CD4-positive, alpha-beta T cell (primary cell): ENCODE results near the gene NRG4. TPM values are rescaled to one million over a fixed set of nuclear protein-coding genes. Genes with fewer than 3 reads are reported as not detected.

Experiments used
- ATAC-seq: fragments of 200-7000 bp; cut with Tn5 transposase; one replicate; pipeline ENCODE4 v1.10.0; 2022; ENCODE audit warnings: mild to moderate bottlenecking; ENCODE audit not compliant: poor library complexity
- CTCF ChIA-PET: fragments of 350-600 bp; sonication (Branson Sonifier 250); formaldehyde crosslinking; loops from one replicate; lab custom pipeline; 2021; ENCODE audit warnings: antibody characterized with exemption, inconsistent platforms; lab: Charles Lee
- POLR2A ChIA-PET: fragments of 350-600 bp; sonication (Branson Sonifier 250); formaldehyde crosslinking; loops from one replicate; lab custom pipeline; 2021; ENCODE audit warnings: antibody characterized with exemption, inconsistent platforms; lab: Charles Lee
- DNase-seq, 14 experiments: peaks; one replicate each; pipeline ENCODE4 v3.0.0-alpha.2; 2013 to 2020; ENCODE audit warnings: mixed read lengths in 2 of 14
- H3K27ac ChIP-seq, 2 donors: one replicate each; pipeline versions ENCODE4 v1.5.1 to v1.7.0; 2013; ENCODE audit warnings: low read length in 2 of 2, low read depth in 1 of 2, mild to moderate bottlenecking in 1 of 2
- H3K27me3 ChIP-seq, 2 experiments: 1 replicate in 1 of 2; 2 replicates in 1 of 2; pipeline versions ENCODE4 v1.6.1 to v1.7.0; 2013; ENCODE audit warnings: low read length in 2 of 2, control low read depth in 1 of 2, mild to moderate bottlenecking in 1 of 2, moderate library complexity in 1 of 2; ENCODE audit not compliant: insufficient read depth in 2 of 2, control insufficient read depth in 1 of 2
- H3K36me3 ChIP-seq: one replicate; pipeline ENCODE4 v1.6.1; 2013; ENCODE audit warnings: low read length, control low read depth; ENCODE audit not compliant: insufficient read depth
- H3K4me1 ChIP-seq: one replicate; pipeline ENCODE4 v1.6.1; 2013; ENCODE audit warnings: low read length, control low read depth; ENCODE audit not compliant: insufficient read depth
- H3K4me3 ChIP-seq: one replicate; pipeline ENCODE4 v1.5.1; 2013; ENCODE audit warnings: mild to moderate bottlenecking, low read length, moderate library complexity
- H3K9me3 ChIP-seq, 2 experiments: 1 replicate in 1 of 2; 2 replicates in 1 of 2; pipeline versions ENCODE4 v1.6.1 to v1.7.0; 2013; ENCODE audit warnings: low read length in 2 of 2, mild to moderate bottlenecking in 2 of 2, control low read depth in 1 of 2, moderate library complexity in 1 of 2; ENCODE audit not compliant: control insufficient read depth in 1 of 2, insufficient read depth in 1 of 2
- H3K27ac Mint-ChIP-seq: one replicate; pipeline ENCODE4 v1.8.0; 2020; ENCODE audit warnings: mixed read lengths
- H3K27me3 Mint-ChIP-seq: one replicate; pipeline ENCODE4 v1.8.0; 2021; ENCODE audit warnings: mixed read lengths
- H3K36me3 Mint-ChIP-seq: one replicate; pipeline ENCODE4 v1.8.0; 2021; ENCODE audit warnings: low read depth, mixed read lengths
- H3K4me1 Mint-ChIP-seq: one replicate; pipeline ENCODE4 v1.8.0; 2021; ENCODE audit warnings: low read depth, mixed read lengths
- H3K4me3 Mint-ChIP-seq: one replicate; pipeline ENCODE4 v1.8.0; 2020; ENCODE audit warnings: mild to moderate bottlenecking, mixed read lengths
- H3K9me3 Mint-ChIP-seq: one replicate; pipeline ENCODE4 v1.8.0; 2020; ENCODE audit warnings: mixed read lengths
- intact Hi-C, 2 experiments: fragments of 100-400 bp; cut with DNase I in 1 of 2; cut with micrococcal nuclease in 1 of 2; formaldehyde crosslinking; loops; one replicate each; pipeline versions ENCODE4 v1.15.1 to v1.9.0; 2023 to 2025; cut with DNase I, micrococcal nuclease
- total RNA-seq, 174 experiments: library from RNA in 2 of 174; stranded (reverse) in 2 of 174; gene quantifications; one replicate each; pipeline ENCODE4 v1.2.3 and lab custom pipeline; 2021 to 2026
- TF ChIP-seq, protein P1 (sequence below): fragments of 200-600 bp; IDR thresholded peaks from one replicate; pipeline ENCODE4 v1.8.0; 2022; ENCODE audit warnings: antibody characterized with exemption, mild to moderate bottlenecking

NRG4 gene
- total RNA-seq, 2 experiments from 2014 or later: not detected

DNA sequence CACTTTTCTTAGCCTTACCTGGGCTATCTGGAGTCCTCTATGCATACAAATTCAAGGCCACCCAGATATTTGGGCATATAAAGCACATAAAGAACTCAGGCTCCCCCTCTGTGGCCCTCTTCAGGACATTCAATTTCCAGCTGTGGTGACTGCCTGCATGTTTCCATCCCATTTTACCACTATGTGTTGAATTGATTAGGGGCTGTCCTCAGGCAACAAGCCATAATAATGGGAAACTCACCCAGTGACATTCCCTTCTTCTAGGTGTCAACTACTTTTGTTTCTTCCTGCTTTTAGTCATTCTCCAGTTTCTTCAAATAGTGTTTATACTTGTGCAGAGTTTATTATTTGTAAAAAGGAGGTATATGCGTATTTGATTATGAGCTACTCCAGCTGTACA, 18.0 kb downstream of the NRG4 start:
- no peak overlapping the region for H3K4me3 Mint-ChIP-seq
- no peak overlapping the region for H3K4me3 ChIP-seq
- H3K27ac Mint-ChIP-seq: no peak overlapping the region
- CTCF ChIA-PET: no interaction called here
- H3K36me3 Mint-ChIP-seq: peaks cover 5% of the 10 kb centered on the region
- DNase-seq (no peak), ATAC-seq (no peak)
- TF ChIP-seq, protein P1, sequence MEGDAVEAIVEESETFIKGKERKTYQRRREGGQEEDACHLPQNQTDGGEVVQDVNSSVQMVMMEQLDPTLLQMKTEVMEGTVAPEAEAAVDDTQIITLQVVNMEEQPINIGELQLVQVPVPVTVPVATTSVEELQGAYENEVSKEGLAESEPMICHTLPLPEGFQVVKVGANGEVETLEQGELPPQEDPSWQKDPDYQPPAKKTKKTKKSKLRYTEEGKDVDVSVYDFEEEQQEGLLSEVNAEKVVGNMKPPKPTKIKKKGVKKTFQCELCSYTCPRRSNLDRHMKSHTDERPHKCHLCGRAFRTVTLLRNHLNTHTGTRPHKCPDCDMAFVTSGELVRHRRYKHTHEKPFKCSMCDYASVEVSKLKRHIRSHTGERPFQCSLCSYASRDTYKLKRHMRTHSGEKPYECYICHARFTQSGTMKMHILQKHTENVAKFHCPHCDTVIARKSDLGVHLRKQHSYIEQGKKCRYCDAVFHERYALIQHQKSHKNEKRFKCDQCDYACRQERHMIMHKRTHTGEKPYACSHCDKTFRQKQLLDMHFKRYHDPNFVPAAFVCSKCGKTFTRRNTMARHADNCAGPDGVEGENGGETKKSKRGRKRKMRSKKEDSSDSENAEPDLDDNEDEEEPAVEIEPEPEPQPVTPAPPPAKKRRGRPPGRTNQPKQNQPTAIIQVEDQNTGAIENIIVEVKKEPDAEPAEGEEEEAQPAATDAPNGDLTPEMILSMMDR: no peak
- intact Hi-C loops: no loop called here
- H3K36me3 ChIP-seq: no peaks in the 10 kb centered on the region
- POLR2A ChIA-PET: no interaction called here
- no peak overlapping the region for H3K27ac ChIP-seq
- H3K4me1 ChIP-seq: no peaks in the 10 kb centered on the region
- no peaks in the 10 kb centered on the region for H3K4me1 Mint-ChIP-seq
- peaks cover 44% of the 10 kb centered on the region for H3K27me3 Mint-ChIP-seq
- peaks cover 5% of the 10 kb centered on the region for H3K9me3 Mint-ChIP-seq
- H3K27me3 ChIP-seq: peaks cover 0 to 12% of the 10 kb centered on the region in 2 experiments
- peaks cover 3 to 6% of the 10 kb centered on the region in 2 experiments for H3K9me3 ChIP-seq

DNA sequence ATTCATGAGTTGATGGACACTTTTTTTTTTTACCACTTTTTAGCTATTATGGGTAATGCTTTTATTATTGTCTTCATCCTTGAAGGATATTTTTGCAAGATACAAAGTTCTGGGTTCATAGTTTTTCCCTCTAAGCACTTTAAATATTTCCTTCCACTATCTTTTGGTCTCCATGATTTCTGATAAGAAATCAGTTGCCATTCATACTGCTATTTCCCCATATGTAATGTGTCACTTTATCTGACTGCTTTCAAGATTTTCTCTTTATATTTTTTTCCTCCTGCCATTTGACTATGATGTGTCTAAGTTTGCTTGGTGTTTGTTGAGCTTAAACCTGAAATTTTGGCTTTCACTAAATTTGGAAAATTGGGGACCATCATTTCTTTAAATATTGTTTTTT, 19.3 kb downstream of the NRG4 start:
- Histone ChIP-seq H3K36me3 (no peaks in the 10 kb centered on the region), H3K4me3 (no peak overlapping the region), H3K9me3 (peaks cover 3 to 6% of the 10 kb centered on the region in 2 experiments), H3K27ac (no peak overlapping the region), H3K27me3 (peaks cover 0 to 3% of the 10 kb centered on the region in 2 experiments), H3K4me1 (no peaks in the 10 kb centered on the region)
- ChIA-PET POLR2A (no interaction called here), CTCF (interaction anchor here (0.7 kb wide), 1 partner anchor 1375 kb away, joined by 3 read pairs; no protein-coding TSS in a partner anchor)
- ATAC-seq: no peak
- H3K27ac Mint-ChIP-seq: no peak overlapping the region
- intact Hi-C loops: no loop called here
- H3K9me3 Mint-ChIP-seq: peaks cover 5% of the 10 kb centered on the region
- peaks cover 31% of the 10 kb centered on the region for H3K27me3 Mint-ChIP-seq
- no peak for DNase-seq
- peaks cover 5% of the 10 kb centered on the region for H3K36me3 Mint-ChIP-seq
- no peak overlapping the region for H3K4me3 Mint-ChIP-seq
- TF ChIP-seq, protein P1: no peak
- H3K4me1 Mint-ChIP-seq: no peaks in the 10 kb centered on the region

DNA sequence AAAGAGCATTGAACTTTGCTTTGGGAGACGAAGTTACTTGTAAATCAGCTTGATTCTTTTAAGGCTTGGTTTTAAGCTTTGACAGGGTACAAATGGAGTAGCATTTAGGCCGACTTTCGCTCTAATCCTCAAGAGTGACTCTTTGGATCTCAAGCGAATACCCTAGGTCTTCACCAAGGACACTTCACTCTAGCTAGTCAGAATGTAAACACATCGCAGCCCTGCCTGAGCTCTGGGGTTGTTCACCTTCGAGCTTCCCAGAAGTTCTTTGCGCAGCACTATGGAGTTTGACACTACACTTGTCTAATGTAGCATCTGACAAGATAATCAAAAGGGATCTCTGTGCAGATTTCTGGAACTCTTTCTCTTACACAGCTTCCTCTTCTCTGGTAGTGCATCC, 22.3 kb downstream of the NRG4 start:
- Mint-ChIP-seq H3K27ac (no peak overlapping the region), H3K36me3 (peaks cover 5% of the 10 kb centered on the region), H3K4me1 (no peaks in the 10 kb centered on the region), H3K4me3 (no peak overlapping the region), H3K9me3 (peaks cover 5% of the 10 kb centered on the region), H3K27me3 (peaks cover 15% of the 10 kb centered on the region)
- Histone ChIP-seq H3K36me3 (no peaks in the 10 kb centered on the region), H3K4me1 (no peaks in the 10 kb centered on the region), H3K4me3 (no peak overlapping the region), H3K27ac (no peak overlapping the region), H3K27me3 (no peaks in the 10 kb centered on the region), H3K9me3 (peaks cover 3 to 6% of the 10 kb centered on the region in 2 experiments)
- TF ChIP-seq, protein P1: no peak
- DNase-seq (no peak), ATAC-seq (no peak)
- intact Hi-C loops: no loop called here
- ChIA-PET CTCF (no interaction called here), POLR2A (no interaction called here)
